Prostate gland (tissue), 2 donors: ENCODE data around the gene VNN1.

Source experiments
- CTCF ChIP-seq, 4 experiments: fragments of 200-600 bp in 2 of 4; fragments of 450-650 bp in 2 of 4; sonication (generic) in 2 of 4; IDR thresholded peaks; 1 replicate in 3 of 4; 2 replicates in 1 of 4; pipeline ENCODE4 v1.5.1; 2016 to 2019; ENCODE audit warnings: antibody characterized with exemption in 4 of 4, mild to moderate bottlenecking in 2 of 4, moderate library complexity in 2 of 4
- POLR2AphosphoS5 ChIP-seq: sonication (generic); formaldehyde crosslinking; IDR thresholded peaks from one replicate; pipeline ENCODE4 v1.6.1; 2017; ENCODE audit warnings: antibody characterized with exemption

GRCh38 chr6:132751828-132752227 lies 38.0 kb upstream of the VNN1 start:
- TF ChIP-seq CTCF (IDR thresholded peaks at IDR 0.05) (no peak), POLR2AphosphoS5 (no peak)
